Natural killer cell (primary cell): ENCODE results near the gene ADO. TPM values are rescaled to one million over a fixed set of nuclear protein-coding genes. Genes with fewer than 3 reads are reported as not detected.

Source experiments
- ATAC-seq, 3 donors: fragments of 150-1000 bp in 2 of 3; fragments of 200-7000 bp in 1 of 3; cut with Tn5 transposase; 1 replicate in 1 of 3; 2 replicates in 2 of 3; pipeline ENCODE4 v1.10.0; 2021; ENCODE audit warnings: mild to moderate bottlenecking in 2 of 3, moderate library complexity in 2 of 3
- DNase-seq, 2 donors: peaks; one replicate each; pipeline versions ENCODE4 v3.0.0 to v3.0.0-alpha.2; 2013 to 2021; ENCODE audit warnings: mixed read lengths in 1 of 2
- H3K27ac ChIP-seq: one replicate; pipeline ENCODE4 v1.5.1; 2013; ENCODE audit warnings: mild to moderate bottlenecking, low read length
- H3K27me3 ChIP-seq: one replicate; pipeline ENCODE4 v1.6.1; 2013; ENCODE audit warnings: low read length; ENCODE audit not compliant: control insufficient read depth, insufficient read depth
- H3K36me3 ChIP-seq: one replicate; pipeline ENCODE4 v1.6.1; 2013; ENCODE audit warnings: low read length; ENCODE audit not compliant: control insufficient read depth, insufficient read depth
- H3K4me1 ChIP-seq: one replicate; pipeline ENCODE4 v1.6.1; 2013; ENCODE audit warnings: low read length; ENCODE audit not compliant: control insufficient read depth, insufficient read depth
- H3K4me3 ChIP-seq: one replicate; pipeline ENCODE4 v1.5.1; 2013; ENCODE audit warnings: low read length
- H3K9me3 ChIP-seq: one replicate; pipeline ENCODE4 v1.6.1; 2013; ENCODE audit warnings: low read length; ENCODE audit not compliant: control insufficient read depth, insufficient read depth
- H3K27ac Mint-ChIP-seq, 2 donors: one replicate each; pipeline ENCODE4 v1.8.0; 2022; ENCODE audit warnings: mild to moderate bottlenecking in 2 of 2, mixed read lengths in 2 of 2, moderate library complexity in 1 of 2
- H3K27me3 Mint-ChIP-seq, 2 donors: one replicate each; pipeline ENCODE4 v1.8.0; 2022; ENCODE audit warnings: low read depth in 2 of 2, mixed read lengths in 2 of 2
- H3K36me3 Mint-ChIP-seq: one replicate; pipeline ENCODE4 v1.8.0; 2022; ENCODE audit warnings: mixed read lengths
- H3K4me1 Mint-ChIP-seq, 2 donors: one replicate each; pipeline ENCODE4 v1.8.0; 2022; ENCODE audit warnings: mixed read lengths in 2 of 2
- H3K4me3 Mint-ChIP-seq: one replicate; pipeline ENCODE4 v1.8.0; 2022; ENCODE audit warnings: mild to moderate bottlenecking, moderate library complexity, mixed read lengths
- H3K9me3 Mint-ChIP-seq, 2 donors: one replicate each; pipeline ENCODE4 v1.8.0; 2022; ENCODE audit warnings: mixed read lengths in 2 of 2
- CTCF ChIP-seq: fragments of 200-600 bp; IDR thresholded peaks from one replicate; pipeline ENCODE4 v1.8.0; 2022; ENCODE audit warnings: antibody characterized with exemption
- WGBS: methylation state at CpG from one replicate; pipeline ENCODE4 v1.1.7; 2013; ENCODE audit warnings: missing lambda C conversion rate; ENCODE audit not compliant: insufficient coverage; 5-methylcytosine and 5-hydroxymethylcytosine counted together
- intact Hi-C: fragments of 100-400 bp; cut with micrococcal nuclease; formaldehyde crosslinking; loops from one replicate; pipeline ENCODE4 v1.14.2; 2022
- total RNA-seq, 4 donors: library from RNA; stranded (reverse); fragments of 120-200 nt in 1 of 4; gene quantifications; one replicate each; pipeline versions ENCODE4 v1.2.3 to v1.2.4, GENCODE V29; 2013 to 2022

The ADO gene
- total RNA-seq, 3 donors from 2014 or later (not counting 1 experiment from before 2014, with no cell fraction given): 13.6 to 17.1 (median 15.6) TPM

GRCh38 chr10:62806251-62806650 lies 1.7 kb downstream of the ADO start:
- Histone ChIP-seq H3K9me3 (no peaks in the 10 kb centered on the region), H3K4me1 (peaks cover 16% of the 10 kb centered on the region), H3K27me3 (no peaks in the 10 kb centered on the region), H3K4me3 (no peak overlapping the region), H3K36me3 (peaks cover 2% of the 10 kb centered on the region), H3K27ac (no peak overlapping the region)
- Mint-ChIP-seq H3K9me3 (no peaks in the 10 kb centered on the region), H3K27me3 (no peaks in the 10 kb centered on the region), H3K4me3 (peak overlapping the region; percentile 92), H3K4me1 (peaks cover 41 to 44% of the 10 kb centered on the region in 2 donors), H3K36me3 (no peaks in the 10 kb centered on the region), H3K27ac (peak overlapping the region; percentile 97 to 99)
- ATAC-seq (no peak), DNase-seq (peak in 1 of 2 donors; percentile 9)
- WGBS: 0% methylated on average over 1 of the region's 1 CpG
- intact Hi-C loops: no loop called here
- no peak for TF ChIP-seq CTCF

- no peak for TF ChIP-seq CTCF
- Histone ChIP-seq H3K9me3 (no peaks in the 10 kb centered on the region), H3K36me3 (peaks cover 2% of the 10 kb centered on the region), H3K27me3 (peaks cover 7% of the 10 kb centered on the region), H3K4me1 (peaks cover 33% of the 10 kb centered on the region), H3K27ac (no peak overlapping the region), H3K4me3 (no peak overlapping the region)
- DNase-seq (no peak), ATAC-seq (no peak)
- intact Hi-C loops: no loop called here
- Mint-ChIP-seq H3K27ac (peak overlapping the region in 1 of 2 donors; percentile 79), H3K4me1 (peaks cover 63 to 68% of the 10 kb centered on the region in 2 donors), H3K27me3 (peaks cover 0 to 3% of the 10 kb centered on the region in 2 donors), H3K36me3 (no peaks in the 10 kb centered on the region), H3K9me3 (no peaks in the 10 kb centered on the region), H3K4me3 (no peak overlapping the region)
- 90% methylated on average over 3 of the region's 8 CpGs for WGBS
Observed at GRCh38 chr10:62810156-62810902, 5.8 kb downstream of the ADO start.

GRCh38 chr10:62811159-62811875 lies 6.8 kb downstream of the ADO start:
- peaks cover 69 to 72% of the 10 kb centered on the region in 2 donors for H3K4me1 Mint-ChIP-seq
- no peaks in the 10 kb centered on the region for H3K9me3 Mint-ChIP-seq

More at GRCh38 chr10:62811159-62811875, 6.8 kb downstream of the ADO start:
- DNase-seq (peak; percentile 22 to 58), ATAC-seq (peak in 2 of 3 donors; percentile 15 to 22)
- peaks cover 7% of the 10 kb centered on the region for H3K27me3 ChIP-seq
- Mint-ChIP-seq H3K36me3 (no peaks in the 10 kb centered on the region), H3K27ac (peak overlapping the region; percentile 34 to 79), H3K27me3 (peaks cover 7 to 10% of the 10 kb centered on the region in 2 donors), H3K4me3 (no peak overlapping the region)
- 26% methylated on average over 7 of the region's 10 CpGs for WGBS
- H3K9me3 ChIP-seq: no peaks in the 10 kb centered on the region
- peaks cover 2% of the 10 kb centered on the region for H3K36me3 ChIP-seq
- H3K4me1 ChIP-seq: peaks cover 34% of the 10 kb centered on the region
- H3K27ac ChIP-seq: no peak overlapping the region
- intact Hi-C loops: no loop called here
- no peak for TF ChIP-seq CTCF
- no peak overlapping the region for H3K4me3 ChIP-seq
